Endothelial cell of umbilical vein (primary cell): Measurements from ENCODE around the gene SKIDA1. TPM values are rescaled to one million over a fixed set of nuclear protein-coding genes. Genes with fewer than 3 reads are reported as not detected.

Experiments
- BruUV-seq: library from RNA; stranded (reverse); fragments of 400-500 nt; replicated peaks from 2 replicates; lab custom pipeline; 2021; lab: Mats Ljungman, UMichigan
- CTCF ChIA-PET: fragments of 300-600, 350-600 bp; sonication (Branson Sonifier 250); formaldehyde crosslinking; loops from one replicate; lab custom pipeline; 2021; ENCODE audit warnings: antibody characterized with exemption, inconsistent platforms; lab: Charles Lee
- POLR2A ChIA-PET: fragments of 300-600, 350-600 bp; sonication (Branson Sonifier 250); formaldehyde crosslinking; loops from one replicate; lab custom pipeline; 2021; ENCODE audit warnings: antibody characterized with exemption, inconsistent platforms; lab: Charles Lee
- DNase-seq: peaks from one replicate; pipeline ENCODE4 v3.0.0-alpha.2; 2011; ENCODE audit warnings: low read depth, low spot score
- FAIRE-seq: peaks from 2 replicates; lab custom pipeline; 2011; peaks lifted over from hg19 to GRCh38; lab: Jason Lieb, UNC
- H2AFZ ChIP-seq: 2 replicates; pipeline ENCODE4 v1.6.0; 2012; ENCODE audit warnings: low read depth, low read length, control low read depth, inconsistent platforms
- H3K27ac ChIP-seq: 2 replicates; pipeline ENCODE4 v1.5.1; 2011; ENCODE audit warnings: low read depth, mild to moderate bottlenecking, control low read depth, low read length, moderate library complexity; ENCODE audit not compliant: insufficient read depth
- H3K27me3 ChIP-seq, 2 experiments: 2 replicates each; pipeline versions ENCODE4 v1.6.0 to v1.6.1; 2011; ENCODE audit warnings: low read length in 2 of 2, mixed read lengths in 1 of 2; ENCODE audit not compliant: control insufficient read depth in 2 of 2, insufficient read depth in 2 of 2
- H3K36me3 ChIP-seq, 2 experiments: 2 replicates in 1 of 2; 3 replicates in 1 of 2; pipeline ENCODE4 v1.5.1; 2011; ENCODE audit warnings: low read length in 2 of 2, mild to moderate bottlenecking in 1 of 2, moderate library complexity in 1 of 2; ENCODE audit not compliant: control insufficient read depth in 2 of 2, insufficient read depth in 2 of 2; ENCODE audit errors: extremely low read depth in 1 of 2
- H3K4me1 ChIP-seq: 3 replicates; pipeline ENCODE4 v1.5.1; 2011; ENCODE audit warnings: mild to moderate bottlenecking, low read length; ENCODE audit not compliant: control insufficient read depth, insufficient read depth; ENCODE audit errors: extremely low read depth
- H3K4me2 ChIP-seq: 2 replicates; pipeline ENCODE4 v1.6.1; 2011; ENCODE audit warnings: low read length, control low read depth, mixed read lengths; ENCODE audit not compliant: insufficient read depth
- H3K4me3 ChIP-seq, 3 experiments: fragments of 200-600 bp in 1 of 3; sonication (generic), shearing (Covaris generic) in 1 of 3; replicated peaks in 1 of 3; 2 replicates each; pipeline ENCODE4 v1.5.1; 2011 to 2016; ENCODE audit warnings: control low read depth in 3 of 3, low read length in 3 of 3, mild to moderate bottlenecking in 2 of 3, inconsistent platforms in 1 of 3, low read depth in 1 of 3, moderate library complexity in 1 of 3; ENCODE audit not compliant: insufficient read depth in 1 of 3
- H3K79me2 ChIP-seq: 2 replicates; pipeline ENCODE4 v1.6.0; 2012; ENCODE audit warnings: low read length, inconsistent platforms; ENCODE audit not compliant: control insufficient read depth, insufficient read depth
- H3K9ac ChIP-seq: replicated peaks from 2 replicates; pipeline ENCODE3; 2011; ENCODE audit warnings: low read length, control low read depth; ENCODE audit not compliant: insufficient read depth; ENCODE audit errors: extremely low read depth
- H3K9me1 ChIP-seq: replicated peaks from 3 replicates; pipeline ENCODE4 v1.6.0; 2011; ENCODE audit warnings: mild to moderate bottlenecking, low read length; ENCODE audit not compliant: control insufficient read depth, insufficient read depth; ENCODE audit errors: extremely low read depth
- H3K9me3 ChIP-seq: replicated peaks from 2 replicates; pipeline ENCODE4 v1.5.1; 2012; ENCODE audit warnings: low read length, inconsistent platforms; ENCODE audit not compliant: control insufficient read depth, insufficient read depth
- H4K20me1 ChIP-seq: replicated peaks from 2 replicates; pipeline ENCODE3; 2011; ENCODE audit warnings: mild to moderate bottlenecking, low read length; ENCODE audit not compliant: control insufficient read depth, insufficient read depth; ENCODE audit errors: extremely low read depth
- EZH2 ChIP-seq: IDR thresholded peaks from 2 replicates; pipeline ENCODE4 v1.6.1; 2012; ENCODE audit warnings: borderline replicate concordance, low read depth, mild to moderate bottlenecking, moderate library complexity, low read length, inconsistent platforms; ENCODE audit not compliant: severe bottlenecking
- FOS ChIP-seq: IDR thresholded peaks from 2 replicates; pipeline ENCODE4 v1.6.1; 2011; ENCODE audit warnings: mild to moderate bottlenecking, low read length, moderate library complexity, borderline replicate concordance; ENCODE audit not compliant: insufficient read depth
- GATA2 ChIP-seq: IDR thresholded peaks from 2 replicates; pipeline ENCODE4 v1.7.0; 2011; ENCODE audit warnings: low read depth, mild to moderate bottlenecking, moderate library complexity, mixed read lengths, low read length; ENCODE audit not compliant: insufficient read length, insufficient read depth
- JUN ChIP-seq: IDR thresholded peaks from 2 replicates; pipeline ENCODE4 v1.6.1; 2011; ENCODE audit warnings: borderline replicate concordance, low read depth; ENCODE audit not compliant: insufficient read length, insufficient read depth
- MAX ChIP-seq: IDR thresholded peaks from 2 replicates; pipeline ENCODE4 v1.6.1; 2011; ENCODE audit not compliant: insufficient read depth, insufficient read length
- MYC ChIP-seq: IDR thresholded peaks from one replicate; pipeline ENCODE4 v1.6.1; 2011; ENCODE audit warnings: mild to moderate bottlenecking, low read depth, low read length
- POLR2A ChIP-seq: IDR thresholded peaks from 2 replicates; pipeline ENCODE4 v1.6.1; 2012; ENCODE audit warnings: low read depth, mild to moderate bottlenecking, control low read depth, low read length
- POLR2AphosphoS5 ChIP-seq: IDR thresholded peaks from 2 replicates; pipeline ENCODE4 v1.6.1; 2012; ENCODE audit warnings: low read depth, mild to moderate bottlenecking, control low read depth, low read length, moderate library complexity; ENCODE audit not compliant: insufficient read depth
- dilution Hi-C: fragments of 300-500 bp; cut with MboI; formaldehyde crosslinking; loops from one replicate; pipeline ENCODE4 v1.15.0; 2019; ENCODE audit warnings: low sequenced_read_pairs; ENCODE audit not compliant: extremely low pct_ligation_motif_present
- intact Hi-C: fragments of 100-400 bp; cut with micrococcal nuclease; formaldehyde crosslinking; loops from one replicate; pipeline ENCODE4 v1.10.0; 2022
- polyA plus RNA-seq, 4 experiments: library from polyadenylated mRNA; depleted of rRNA in 3 of 4; stranded (reverse) in 3 of 4; unstranded in 1 of 4; fragments of >200 nt; gene quantifications; 2 replicates each; pipeline versions ENCODE4 v1.2.1 to v1.2.3, GENCODE V29; 2011 to 2012; ENCODE audit warnings: missing spikeins in 1 of 4
- total RNA-seq: library from RNA; stranded (reverse); gene quantifications from 2 replicates; pipeline ENCODE4 v1.2.3, GENCODE V29; 2021
- TF ChIP-seq, protein P1 (sequence below), 2 donors: IDR thresholded peaks; 1 replicate in 1 of 2; 2 replicates in 1 of 2; pipeline ENCODE4 v1.5.1; 2011; ENCODE audit warnings: low read length in 2 of 2, mild to moderate bottlenecking in 2 of 2, moderate library complexity in 2 of 2, control low read depth in 1 of 2, inconsistent platforms in 1 of 2, low read depth in 1 of 2; ENCODE audit not compliant: insufficient read depth in 1 of 2; ENCODE audit errors: extremely low read depth in 1 of 2

SKIDA1 gene
- total and polyA plus RNA-seq, 2 donors (not counting 3 experiments of a cell fraction or from before 2014, with no cell fraction given) = 0.21 to 0.71 TPM

- no TSS peak for BruUV-seq
- Histone ChIP-seq H3K27ac (no peak overlapping the region), H2AFZ (no peak overlapping the region), H3K36me3 (no peaks in the 10 kb centered on the region), H3K9me3 (no peaks in the 10 kb centered on the region), H4K20me1 (no peaks in the 10 kb centered on the region), H3K79me2 (no peaks in the 10 kb centered on the region), H3K4me1 (peaks cover 5% of the 10 kb centered on the region), H3K4me2 (no peak overlapping the region), H3K27me3 (peaks cover 16 to 31% of the 10 kb centered on the region in 2 experiments), H3K9me1 (no peaks in the 10 kb centered on the region), H3K4me3 (no peak overlapping the region), H3K9ac (no peak overlapping the region)
- intact Hi-C loops (no loop called here), dilution Hi-C loops (no loop called here)
- TF ChIP-seq POLR2AphosphoS5 = no peak
- TF ChIP-seq EZH2 = no peak
- TF ChIP-seq FOS = no peak
- TF ChIP-seq MYC = no peak
- TF ChIP-seq POLR2A = no peak
- TF ChIP-seq JUN = no peak
- TF ChIP-seq, protein P1, sequence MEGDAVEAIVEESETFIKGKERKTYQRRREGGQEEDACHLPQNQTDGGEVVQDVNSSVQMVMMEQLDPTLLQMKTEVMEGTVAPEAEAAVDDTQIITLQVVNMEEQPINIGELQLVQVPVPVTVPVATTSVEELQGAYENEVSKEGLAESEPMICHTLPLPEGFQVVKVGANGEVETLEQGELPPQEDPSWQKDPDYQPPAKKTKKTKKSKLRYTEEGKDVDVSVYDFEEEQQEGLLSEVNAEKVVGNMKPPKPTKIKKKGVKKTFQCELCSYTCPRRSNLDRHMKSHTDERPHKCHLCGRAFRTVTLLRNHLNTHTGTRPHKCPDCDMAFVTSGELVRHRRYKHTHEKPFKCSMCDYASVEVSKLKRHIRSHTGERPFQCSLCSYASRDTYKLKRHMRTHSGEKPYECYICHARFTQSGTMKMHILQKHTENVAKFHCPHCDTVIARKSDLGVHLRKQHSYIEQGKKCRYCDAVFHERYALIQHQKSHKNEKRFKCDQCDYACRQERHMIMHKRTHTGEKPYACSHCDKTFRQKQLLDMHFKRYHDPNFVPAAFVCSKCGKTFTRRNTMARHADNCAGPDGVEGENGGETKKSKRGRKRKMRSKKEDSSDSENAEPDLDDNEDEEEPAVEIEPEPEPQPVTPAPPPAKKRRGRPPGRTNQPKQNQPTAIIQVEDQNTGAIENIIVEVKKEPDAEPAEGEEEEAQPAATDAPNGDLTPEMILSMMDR (IDR thresholded peaks at IDR 0.05; ENCODE audit: extremely low read depth in 1 of 2, insufficient read depth in 1 of 2, low read depth in 1 of 2, low read length in 2 of 2) = no peak
- no peak for TF ChIP-seq MAX
- no peak for TF ChIP-seq GATA2
- DNase-seq (no peak), FAIRE-seq (no peak)
- ChIA-PET CTCF (interaction anchor here (0.5 to 0.7 kb wide), 2 partner anchors 50 to 231 kb away, joined by 3 read pairs; no protein-coding TSS in a partner anchor), POLR2A (no interaction called here)
These were observed 24.4 kb downstream of the SKIDA1 start for GRCh38 chr10:21501091-21501490.
